ENCODE data around the gene BMP2.

BMP2 gene

GRCh38 chr20:6768228-6769140 is 998 bp downstream of the BMP2 start:
- no peak for DNase-seq

- no peak for DNase-seq
These were observed 2.7 kb downstream of the BMP2 start for GRCh38 chr20:6769903-6770785.

GRCh38 chr20:6770786-6771100 is 3.3 kb downstream of the BMP2 start:
- no peak for DNase-seq

- DNase-seq = no peak
These were observed 13.1 kb downstream of the BMP2 start for GRCh38 chr20:6780433-6781190.

- DNase-seq = no peak
These were observed 16.3 kb downstream of the BMP2 start for GRCh38 chr20:6783752-6784151.

GRCh38 chr20:6784210-6784631 is 16.7 kb downstream of the BMP2 start:
- no peak for DNase-seq

- no peak for DNase-seq
These were observed 17.3 kb downstream of the BMP2 start for GRCh38 chr20:6784767-6785166.

GRCh38 chr20:6786548-6786947 is 19.1 kb downstream of the BMP2 start:
- no peak for DNase-seq

GRCh38 chr20:6792789-6793188 is 25.3 kb downstream of the BMP2 start:
- DNase-seq = no peak

GRCh38 chr20:6802227-6802626 is 34.7 kb downstream of the BMP2 start:
- DNase-seq = no peak

- no peak for DNase-seq
These were observed 38.8 kb downstream of the BMP2 start for GRCh38 chr20:6806275-6806674.

GRCh38 chr20:6811262-6812035 is 44.0 kb downstream of the BMP2 start:
- no peak for DNase-seq

GRCh38 chr20:6812530-6812929 is 45.0 kb downstream of the BMP2 start:
- no peak for DNase-seq

GRCh38 chr20:6814945-6815344 is 47.5 kb downstream of the BMP2 start:
- DNase-seq = no peak

- no peak for DNase-seq
These were observed 50.7 kb downstream of the BMP2 start for GRCh38 chr20:6818033-6818808.

- no peak for DNase-seq
These were observed 52.1 kb downstream of the BMP2 start for GRCh38 chr20:6819599-6819998.

- DNase-seq = no peak
These were observed 56.9 kb downstream of the BMP2 start for GRCh38 chr20:6824401-6824800.

- no peak for DNase-seq
These were observed 60.0 kb downstream of the BMP2 start for GRCh38 chr20:6827472-6827871.

GRCh38 chr20:6828794-6829423 is 61.4 kb downstream of the BMP2 start:
- peak; percentile 22 for DNase-seq

GRCh38 chr20:6829510-6830116 is 62.1 kb downstream of the BMP2 start:
- DNase-seq = no peak

All from MV-4-11 (cell line).